BJ (cell line): ENCODE data around the gene LHX3. TPM values are rescaled to one million over a fixed set of nuclear protein-coding genes. Genes with fewer than 3 reads are reported as not detected.

Experiments used
- CTCF ChIA-PET: fragments of 350-600 bp; formaldehyde crosslinking; extraction: SDS; loops from one replicate; lab custom pipeline; 2021; ENCODE audit warnings: antibody characterized with exemption, inconsistent platforms; lab: Yijun Ruan, JAX
- POLR2A ChIA-PET: fragments of 300-600 bp; sonication (Branson Sonifier 250); formaldehyde crosslinking; extraction: SDS; loops from one replicate; lab custom pipeline; 2021; ENCODE audit warnings: antibody characterized with exemption; lab: Charles Lee
- DNase-seq: peaks from one replicate; pipeline ENCODE4 v3.0.0-alpha.2; 2011; ENCODE audit warnings: low read depth
- H3K27me3 ChIP-seq: 2 replicates; pipeline ENCODE4 v1.6.0; 2011; ENCODE audit warnings: low read length; ENCODE audit not compliant: control insufficient read depth, insufficient read depth
- H3K36me3 ChIP-seq: 2 replicates; pipeline ENCODE4 v1.5.1; 2011; ENCODE audit warnings: low read length; ENCODE audit not compliant: control insufficient read depth, insufficient read depth
- H3K4me3 ChIP-seq: 2 replicates; pipeline ENCODE4 v1.5.1; 2011; ENCODE audit warnings: low read depth, mild to moderate bottlenecking, control low read depth, low read length
- CTCF ChIP-seq: IDR thresholded peaks from 2 replicates; pipeline ENCODE4 v1.5.1; 2011; ENCODE audit warnings: low read depth, mild to moderate bottlenecking, control low read depth, inconsistent platforms, low read length, moderate library complexity; ENCODE audit not compliant: insufficient read depth
- polyA plus RNA-seq: library from polyadenylated mRNA; depleted of rRNA; stranded (reverse); fragments of >200 nt; gene quantifications from 2 replicates; pipeline ENCODE4 v1.2.3, GENCODE V29; 2011

Gene LHX3
- polyA plus RNA-seq, 1 experiment, result not detected

GRCh38 chr9:136180586-136180985, 24.3 kb downstream of the LHX3 start:
- CTCF ChIA-PET, result interaction anchor here (1.1 kb wide), 1 partner anchor 9 kb away, joined by 3 read pairs; no protein-coding TSS in a partner anchor
- no peak for TF ChIP-seq CTCF
- Histone ChIP-seq H3K36me3 (no peaks in the 10 kb centered on the region), H3K27me3 (peaks cover 13% of the 10 kb centered on the region), H3K4me3 (no peak overlapping the region)
- POLR2A ChIA-PET, result no interaction called here
- DNase-seq, result no peak

- ChIA-PET CTCF (no interaction called here), POLR2A (no interaction called here)
- no peaks in the 10 kb centered on the region for H3K36me3 ChIP-seq
- DNase-seq, result no peak
- H3K4me3 ChIP-seq, result no peak overlapping the region
- peaks cover 11% of the 10 kb centered on the region for H3K27me3 ChIP-seq
- no peak for TF ChIP-seq CTCF
Measured at GRCh38 chr9:136179761-136180160, 25.2 kb downstream of the LHX3 start.

GRCh38 chr9:136179101-136179616, 25.8 kb downstream of the LHX3 start:
- CTCF ChIA-PET, result no interaction called here
- Histone ChIP-seq H3K27me3 (peaks cover 11% of the 10 kb centered on the region), H3K36me3 (no peaks in the 10 kb centered on the region), H3K4me3 (no peak overlapping the region)
- DNase-seq, result no peak
- POLR2A ChIA-PET, result interaction anchor here (0.6 kb wide), 1 partner anchor 313 kb away, joined by 3 read pairs; no protein-coding TSS in a partner anchor
- no peak for TF ChIP-seq CTCF

- TF ChIP-seq CTCF, result no peak
- H3K4me3 ChIP-seq, result no peak overlapping the region
- no peak for DNase-seq
- H3K27me3 ChIP-seq, result peaks cover 11% of the 10 kb centered on the region
- ChIA-PET POLR2A (interaction anchor here (0.6 kb wide), 1 partner anchor 313 kb away, joined by 3 read pairs; no protein-coding TSS in a partner anchor), CTCF (no interaction called here)
- no peaks in the 10 kb centered on the region for H3K36me3 ChIP-seq
Measured at GRCh38 chr9:136178773-136179075, 26.2 kb downstream of the LHX3 start.

GRCh38 chr9:136178061-136178772, 26.7 kb downstream of the LHX3 start:
- no peak for DNase-seq
- TF ChIP-seq CTCF, result no peak
- ChIA-PET POLR2A (interaction anchor here (0.6 kb wide), 1 partner anchor 313 kb away, joined by 3 read pairs; no protein-coding TSS in a partner anchor), CTCF (no interaction called here)
- Histone ChIP-seq H3K36me3 (no peaks in the 10 kb centered on the region), H3K27me3 (peaks cover 8% of the 10 kb centered on the region), H3K4me3 (no peak overlapping the region)
